GDM1 (cell line): ENCODE measurements around the gene WAS.

Experiments
- DNase-seq: peaks from one replicate; lab custom pipeline; 2025; lab: John Stamatoyannopoulos, UW

Gene WAS

DNA sequence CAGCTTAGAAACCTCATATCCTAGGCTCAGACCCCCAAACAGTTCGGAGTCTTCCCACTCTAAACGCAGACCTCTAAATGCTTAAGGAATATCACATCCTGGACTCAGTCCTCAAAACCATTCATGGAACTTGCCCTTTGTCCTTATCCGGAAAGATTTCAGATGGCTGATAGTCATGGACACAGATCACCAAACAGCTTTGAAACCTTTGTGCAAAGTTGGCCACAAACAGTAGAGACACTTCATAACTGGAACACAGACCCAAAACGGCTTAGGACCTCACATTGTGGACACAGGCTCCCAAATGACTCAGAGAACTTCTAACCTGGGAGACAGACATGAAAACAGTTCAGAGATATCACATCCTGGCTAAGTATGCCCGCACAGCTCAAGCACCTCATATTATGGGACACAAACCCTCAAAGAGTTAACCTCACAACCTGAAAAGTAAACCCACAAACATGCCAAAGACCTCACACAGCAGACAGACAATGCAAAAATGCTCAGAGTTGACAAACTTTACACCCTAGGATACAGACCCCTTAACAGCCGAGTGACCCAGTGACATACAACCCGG is 28.4 kb downstream of the WAS start:
- no peak for DNase-seq

DNA sequence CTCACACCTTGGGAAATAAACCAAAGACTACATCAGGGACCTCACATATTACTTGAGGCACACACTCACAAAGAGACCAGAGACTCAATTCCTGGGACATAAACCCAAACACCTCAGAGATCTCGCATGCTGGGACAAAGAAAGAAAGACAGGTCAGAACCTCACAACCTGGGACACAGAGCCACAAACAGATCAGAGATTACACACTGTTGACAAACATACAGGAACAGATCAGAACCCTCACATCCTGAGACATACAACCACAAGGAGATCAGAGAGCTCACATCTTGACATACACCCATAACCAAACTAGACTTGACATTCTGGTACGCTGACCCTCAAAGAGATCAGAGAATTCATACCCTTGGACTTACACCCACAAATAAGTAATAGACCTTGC is 30.2 kb downstream of the WAS start:
- DNase-seq, result no peak

DNA sequence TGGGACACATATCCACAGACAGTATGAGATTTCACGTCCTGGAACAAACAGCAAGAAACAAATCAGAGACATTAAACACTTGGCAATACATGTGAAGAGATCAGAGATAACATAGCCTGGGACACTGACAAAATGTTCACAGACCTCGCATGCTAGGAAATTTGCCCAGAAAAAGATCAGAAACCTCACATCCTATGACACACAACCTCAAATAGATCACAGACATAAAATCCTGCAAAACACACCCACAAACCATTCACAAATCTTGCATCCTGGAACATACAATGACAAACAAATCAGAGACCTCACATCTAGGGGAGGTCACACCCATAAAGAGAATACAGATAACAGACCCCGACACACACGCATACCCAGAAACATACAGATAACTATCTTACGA is 31.0 kb downstream of the WAS start:
- no peak for DNase-seq

DNA sequence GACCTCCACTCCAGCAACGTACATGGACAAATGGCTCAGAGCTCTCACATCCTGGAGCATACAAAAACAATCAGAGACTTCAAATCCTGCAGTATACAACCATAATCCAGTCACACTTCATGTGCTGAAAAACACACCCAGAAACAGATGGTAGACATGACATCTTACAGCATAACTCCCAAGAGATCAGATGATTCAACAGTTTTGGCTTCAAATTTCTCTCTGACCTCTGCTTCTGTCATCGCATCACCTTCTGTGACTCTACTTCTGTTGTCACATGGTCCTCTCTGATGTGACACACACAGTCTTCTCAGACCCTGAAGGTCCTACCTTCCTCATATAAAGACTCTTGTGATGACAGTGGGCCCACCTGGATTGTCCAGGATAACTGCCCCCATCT is 31.5 kb downstream of the WAS start:
- DNase-seq, result no peak

DNA sequence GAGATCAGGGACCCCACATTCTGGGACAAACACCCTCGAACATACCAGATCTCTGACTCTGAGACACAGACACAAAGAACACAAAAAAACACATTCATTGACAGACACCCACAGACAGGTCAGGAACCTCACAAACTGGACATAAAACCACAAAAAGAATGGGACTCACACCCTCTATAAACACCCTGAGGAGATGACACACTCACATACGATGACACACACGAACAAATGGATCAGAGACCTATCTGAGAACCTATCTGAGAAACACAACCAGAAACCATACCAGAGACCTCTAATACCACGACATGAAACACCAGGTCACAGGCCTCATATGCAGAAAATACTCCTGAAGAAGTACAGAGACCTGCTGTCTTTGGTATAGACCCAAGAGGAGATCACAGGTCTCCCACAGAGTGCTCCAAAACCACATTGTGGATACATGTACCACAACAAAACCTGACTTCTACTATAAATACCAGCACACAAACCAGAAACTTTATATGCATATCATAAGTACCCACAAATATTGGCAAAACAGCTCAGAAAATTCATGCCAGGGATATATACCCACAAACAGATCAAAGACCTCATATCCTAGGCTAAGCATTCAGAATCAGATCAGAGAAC is 32.4 kb downstream of the WAS start:
- no peak for DNase-seq

DNA sequence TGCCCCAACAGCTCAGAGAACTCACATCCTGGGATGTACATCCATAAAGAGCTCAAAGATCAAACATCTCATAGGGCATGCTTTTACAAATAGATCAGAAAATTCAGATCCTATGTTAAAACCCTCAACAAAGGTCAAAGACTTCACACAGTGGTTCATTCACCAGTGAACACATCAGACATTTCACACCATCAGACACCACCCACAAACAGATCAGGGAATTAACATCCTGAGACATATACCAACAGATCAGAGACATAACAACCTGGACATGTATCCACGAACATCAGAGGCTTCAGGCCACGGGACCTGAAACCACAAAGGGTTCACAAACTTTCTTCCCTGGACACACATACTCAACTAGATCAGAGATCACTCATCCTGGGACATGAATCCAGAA is 36.4 kb downstream of the WAS start:
- no peak for DNase-seq

DNA sequence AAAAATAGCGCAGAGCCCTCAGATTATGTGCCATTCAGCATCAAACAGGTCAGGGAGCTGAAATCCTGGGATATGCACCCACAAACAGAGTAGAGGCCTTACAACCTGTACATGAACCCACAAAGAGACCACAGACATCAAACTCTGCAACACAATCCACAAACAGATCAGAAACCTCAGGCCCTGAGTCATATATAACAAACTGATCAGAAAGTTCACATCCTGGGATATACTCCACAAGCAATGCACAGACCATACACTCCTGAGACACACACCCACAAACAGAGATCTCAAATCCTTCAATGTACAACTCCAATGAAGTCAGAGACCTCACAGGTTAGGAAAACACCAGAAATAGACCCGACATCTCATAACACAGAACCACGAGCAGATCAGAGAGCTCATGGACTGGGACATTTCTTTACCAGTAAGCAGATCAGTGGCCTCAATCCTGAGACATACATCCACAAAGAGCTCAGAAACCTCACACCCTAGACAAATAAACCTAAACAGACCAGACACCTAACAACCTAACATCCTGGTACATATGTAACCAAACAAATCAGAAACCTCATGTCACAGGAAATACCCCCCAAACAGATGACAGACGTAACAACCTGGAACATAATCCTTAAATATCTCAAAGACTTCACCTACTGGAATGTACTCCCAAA is 37.1 kb downstream of the WAS start:
- DNase-seq, result no peak

DNA sequence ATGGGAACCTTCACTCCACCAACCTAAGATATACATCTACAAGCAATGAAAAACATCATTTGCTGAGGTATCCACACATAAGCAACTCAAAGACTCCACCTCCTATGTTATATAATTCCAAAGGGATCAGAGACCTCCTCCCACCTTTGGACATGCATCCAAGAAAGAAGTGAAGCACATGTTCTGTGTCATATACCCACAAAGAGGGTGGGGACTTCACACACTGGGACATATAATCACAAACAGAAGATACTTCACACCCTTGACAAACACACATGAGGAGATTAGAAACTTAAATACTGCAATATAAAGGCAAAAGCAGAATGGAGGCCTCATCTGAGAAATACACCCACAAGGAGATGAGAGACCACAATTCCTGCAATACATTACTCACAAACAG is 38.3 kb downstream of the WAS start:
- DNase-seq, result no peak

DNA sequence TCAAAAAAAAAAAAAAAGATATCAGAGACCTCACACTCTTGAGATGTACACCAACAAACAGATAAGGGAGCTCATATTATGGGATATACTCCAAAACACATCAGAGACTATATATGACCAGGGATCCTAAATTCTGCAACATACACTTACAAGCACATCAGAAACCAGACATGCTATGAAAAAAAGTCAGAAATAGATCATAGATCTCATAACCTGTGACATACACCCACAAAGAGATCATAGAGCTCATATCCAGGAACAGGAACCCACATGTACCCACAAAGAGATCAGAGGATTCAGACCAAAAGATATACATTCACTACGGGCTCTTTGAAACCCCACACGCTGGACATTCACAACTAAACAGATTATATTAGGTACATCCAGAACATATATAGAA is 43.0 kb downstream of the WAS start:
- no peak for DNase-seq

DNA sequence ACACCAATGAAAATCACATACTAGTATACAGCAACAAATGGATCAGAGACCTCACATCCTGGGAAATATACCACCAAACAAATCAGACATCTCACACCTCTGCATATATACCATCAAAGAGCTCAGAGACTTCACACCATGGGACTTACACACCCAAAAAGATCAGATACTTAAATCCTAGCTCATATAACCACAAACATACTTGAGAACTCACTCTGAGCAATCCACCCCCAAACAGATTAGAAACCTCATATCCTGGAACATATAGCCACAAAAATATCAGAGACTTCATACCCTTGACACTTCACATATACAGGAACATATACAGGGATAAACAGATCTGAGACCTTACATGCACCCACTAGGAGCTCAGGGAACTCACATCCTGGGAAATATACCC is 45.1 kb downstream of the WAS start:
- DNase-seq, result no peak

DNA sequence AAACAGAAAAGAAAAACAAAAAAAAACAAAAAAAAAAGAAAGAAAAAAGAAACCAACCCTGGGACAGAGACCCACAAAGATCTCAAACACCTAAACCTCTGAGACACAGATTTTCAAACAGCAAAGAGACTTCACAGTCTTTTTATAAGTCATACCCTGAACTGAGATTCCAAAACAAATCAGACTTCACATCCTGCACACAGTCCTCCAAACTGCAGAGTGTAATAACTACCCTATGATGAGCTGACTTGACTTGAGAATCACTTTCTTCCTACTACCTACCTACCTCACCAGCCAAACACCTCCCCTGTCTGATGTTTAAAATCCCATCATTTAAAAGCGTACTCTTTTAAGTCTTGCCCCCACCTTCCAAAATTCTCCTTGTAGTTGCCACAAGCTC is 52.7 kb downstream of the WAS start:
- DNase-seq, result no peak

DNA sequence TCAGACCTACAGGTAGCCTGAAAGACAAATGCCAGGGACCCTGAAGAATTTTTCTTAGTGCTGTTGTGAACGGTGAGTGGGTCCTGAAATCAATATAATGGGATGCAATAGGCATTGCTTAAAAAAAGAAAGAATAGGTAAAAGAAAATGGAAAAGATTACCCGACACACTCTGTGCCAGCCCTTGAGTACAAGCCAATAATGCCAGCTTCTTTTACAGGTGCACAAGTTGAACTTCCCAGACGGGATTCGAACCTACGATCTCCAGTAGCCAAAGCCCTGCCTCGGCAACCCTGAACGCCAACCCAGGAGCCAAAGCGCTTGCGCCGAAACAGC is 53.2 kb downstream of the WAS start:
- no peak for DNase-seq

DNA sequence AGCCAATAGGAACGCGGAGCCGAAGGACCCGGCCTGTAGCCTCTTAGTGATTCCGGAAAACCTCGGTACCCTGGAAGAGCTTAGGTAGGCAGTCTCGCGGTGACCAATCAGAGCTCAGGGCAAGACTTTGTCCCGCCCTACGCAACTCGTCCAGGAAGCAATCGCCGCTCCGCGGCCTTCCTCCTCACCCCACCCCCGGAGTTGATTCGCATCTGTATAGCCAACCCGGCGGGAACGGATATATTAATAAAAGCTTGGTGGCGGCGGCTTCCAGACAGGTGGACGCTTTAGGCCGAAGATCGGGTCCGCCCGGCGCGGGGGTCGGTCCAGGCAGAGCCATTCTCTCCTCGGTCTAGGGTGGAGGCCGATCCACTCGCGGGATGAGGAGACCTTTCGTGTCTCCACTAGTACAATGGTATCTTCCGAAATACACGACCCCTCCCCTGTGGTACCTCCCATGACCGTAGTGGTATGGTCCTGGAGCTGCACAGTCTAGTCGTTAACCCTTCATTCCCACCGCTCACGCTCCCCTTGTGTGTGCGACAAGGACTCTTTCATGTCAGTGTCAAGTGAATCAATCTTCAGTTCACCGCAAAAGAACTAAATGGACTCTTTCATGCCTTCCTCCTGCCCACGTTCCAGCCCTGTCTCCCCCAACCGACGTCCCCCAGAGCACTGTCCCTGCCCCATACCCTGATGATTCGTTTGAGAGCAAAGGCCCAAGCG is 53.8 kb downstream of the WAS start:
- DNase-seq, result peak; percentile 94

DNA sequence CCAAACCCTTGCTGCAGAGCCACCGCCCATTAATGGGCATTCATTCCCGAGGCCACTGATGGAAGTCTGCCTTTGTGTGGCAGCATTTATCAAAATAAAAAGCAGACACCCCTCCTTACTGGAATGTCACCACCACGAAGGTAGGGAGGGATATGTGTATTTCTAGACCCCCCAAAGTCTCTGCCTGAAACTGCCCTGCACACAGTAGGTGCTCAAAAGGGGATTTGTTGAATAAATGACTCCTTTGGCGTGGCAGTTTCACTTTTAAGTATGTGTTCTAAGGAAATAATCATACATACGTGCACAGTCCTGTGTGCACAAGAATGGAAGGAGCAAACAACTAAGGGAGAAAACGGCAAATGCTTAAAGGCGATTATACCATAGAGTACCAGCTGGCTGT is 54.3 kb downstream of the WAS start:
- DNase-seq, result no peak
